Panc1 (cell line): Measurements from ENCODE around the gene LRSAM1. TPM values are rescaled to one million over a fixed set of nuclear protein-coding genes. Genes with fewer than 3 reads are reported as not detected.
A peak's percentile ranks its signal among the peaks of the same experiment; 100 is the strongest.

ENCODE experiments used
- ATAC-seq: fragments of 200-7000 bp; cut with Tn5 transposase; 2 replicates; pipeline ENCODE4 v1.9.1; 2020; ENCODE audit warnings: mild to moderate bottlenecking, moderate library complexity
- BruUV-seq: library from RNA; stranded (reverse); fragments of 400-500 nt; replicated peaks from 2 replicates; lab custom pipeline; 2021; lab: Mats Ljungman, UMichigan
- CTCF ChIA-PET: fragments of 300-600 bp; sonication (Branson Sonifier 250); formaldehyde crosslinking; loops from one replicate; lab custom pipeline; 2022; ENCODE audit warnings: antibody characterized with exemption; lab: Charles Lee
- POLR2A ChIA-PET: fragments of 300-600 bp; sonication (Branson Sonifier 250); formaldehyde crosslinking; loops from one replicate; lab custom pipeline; 2022; ENCODE audit warnings: antibody characterized with exemption; lab: Charles Lee
- DNase-seq: peaks from one replicate; pipeline ENCODE4 v3.0.0-alpha.2; 2010; ENCODE audit warnings: low read depth, low spot score
- H3K27ac ChIP-seq: 2 replicates; pipeline ENCODE4 v1.5.1; 2011; ENCODE audit warnings: mild to moderate bottlenecking, low read length, inconsistent platforms
- H3K27me3 ChIP-seq: fragments of 200-500 bp; sonication (Bioruptor generic); 2 replicates; pipeline ENCODE4 v1.6.0; 2014; ENCODE audit warnings: low read length, inconsistent platforms; ENCODE audit not compliant: control insufficient read depth, insufficient read depth
- H3K36me3 ChIP-seq: fragments of 200-500 bp; sonication (Bioruptor generic); 2 replicates; pipeline ENCODE4 v1.5.1; 2014; ENCODE audit warnings: inconsistent platforms, mild to moderate bottlenecking, low read length, moderate library complexity; ENCODE audit not compliant: control insufficient read depth, insufficient read depth
- H3K4me1 ChIP-seq: 2 replicates; pipeline ENCODE4 v1.5.1; 2011; ENCODE audit warnings: inconsistent platforms, mild to moderate bottlenecking, low read length, moderate library complexity; ENCODE audit not compliant: control insufficient read depth, insufficient read depth
- H3K4me3 ChIP-seq, 2 experiments: 2 replicates each; pipeline ENCODE4 v1.5.1; 2011 to 2012; ENCODE audit warnings: low read depth in 2 of 2, low read length in 2 of 2, mild to moderate bottlenecking in 2 of 2, inconsistent platforms in 1 of 2, moderate library complexity in 1 of 2
- H3K9me3 ChIP-seq: fragments of 200-500 bp; sonication (Bioruptor generic); 2 replicates; pipeline ENCODE4 v1.5.1; 2014; ENCODE audit warnings: low read depth, mild to moderate bottlenecking, inconsistent platforms, low read length, moderate library complexity; ENCODE audit not compliant: control insufficient read depth, insufficient read depth
- POLR2AphosphoS5 ChIP-seq: IDR thresholded peaks from 2 replicates; pipeline ENCODE4 v1.6.1; 2012; ENCODE audit warnings: mild to moderate bottlenecking, low read depth, low read length, moderate library complexity
- SIN3A ChIP-seq: IDR thresholded peaks from 2 replicates; pipeline ENCODE4 v1.6.1; 2012; ENCODE audit warnings: low read depth, mild to moderate bottlenecking, low read length, moderate library complexity, borderline replicate concordance; ENCODE audit not compliant: insufficient read depth
- TCF7L2 ChIP-seq: IDR thresholded peaks from 2 replicates; pipeline ENCODE4 v1.6.1; 2011; ENCODE audit warnings: mild to moderate bottlenecking, low read depth, low read length, inconsistent platforms
- in situ Hi-C: cut with HindIII; loops from 2 replicates; pipeline ENCODE4 v1.10.0; 2016; ENCODE audit warnings: low sequenced_read_pairs, low pct_unique_long_range_greater_than_20kb
- intact Hi-C: fragments of 100-400 bp; cut with micrococcal nuclease; formaldehyde crosslinking; loops from one replicate; pipeline ENCODE4 v1.10.0; 2022; ENCODE audit not compliant: unreplicated experiment
- total RNA-seq: library from RNA; stranded (reverse); gene quantifications from one replicate; pipeline ENCODE4 v1.2.1, GENCODE V29; 2021; ENCODE audit not compliant: unreplicated experiment
- TF ChIP-seq, protein P1 (sequence below): fragments of 450-650 bp; IDR thresholded peaks from 2 replicates; pipeline ENCODE4 v1.5.1; 2017; ENCODE audit warnings: mild to moderate bottlenecking
- TF ChIP-seq, protein P2 (sequence below), 2 experiments: IDR thresholded peaks; 2 replicates each; pipeline ENCODE4 v1.6.1; 2011 to 2012; ENCODE audit warnings: low read depth in 2 of 2, control low read depth in 1 of 2, low read length in 1 of 2, mild to moderate bottlenecking in 1 of 2, moderate library complexity in 1 of 2; ENCODE audit not compliant: insufficient read depth in 1 of 2

The LRSAM1 gene
- total RNA-seq, 1 experiment from 2014 or later: 15.4 TPM

DNA sequence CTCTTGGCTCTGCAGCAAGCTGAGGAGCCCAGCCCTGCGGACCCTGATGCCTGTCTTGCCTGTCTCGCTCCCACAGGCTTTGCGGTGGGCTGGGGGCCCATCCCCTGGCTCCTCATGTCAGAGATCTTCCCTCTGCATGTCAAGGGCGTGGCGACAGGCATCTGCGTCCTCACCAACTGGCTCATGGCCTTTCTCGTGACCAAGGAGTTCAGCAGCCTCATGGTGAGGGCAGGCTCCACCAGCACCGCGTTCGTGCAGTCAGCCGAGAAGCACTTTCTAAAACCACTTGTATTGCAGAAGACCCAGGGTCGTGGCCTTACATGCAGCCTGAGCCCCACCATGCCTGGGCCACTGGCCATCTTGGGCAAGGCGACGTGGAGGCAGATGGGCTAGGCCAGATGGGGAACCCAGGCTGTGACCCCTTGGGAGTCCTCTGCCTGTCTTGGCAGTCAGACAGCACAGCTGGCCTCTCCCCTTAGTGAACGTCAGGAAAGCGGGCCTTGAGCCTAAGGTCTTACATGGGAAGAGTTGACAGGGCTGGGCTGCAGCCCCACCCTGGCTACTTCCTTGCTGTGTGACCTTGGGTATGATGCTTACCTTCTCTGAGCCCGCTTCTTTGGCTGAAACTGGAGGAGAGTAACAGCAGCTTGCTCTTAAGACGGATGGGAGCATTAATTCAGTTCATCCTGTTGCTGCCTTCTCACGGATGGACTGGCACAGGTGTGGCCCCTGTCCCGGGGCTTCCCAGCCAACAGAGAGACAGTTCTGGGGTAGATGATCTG lies 45.8 kb upstream of the LRSAM1 start:
- no TSS peak for BruUV-seq
- Histone ChIP-seq H3K9me3 (no peaks in the 10 kb centered on the region), H3K36me3 (no peaks in the 10 kb centered on the region), H3K27me3 (no peaks in the 10 kb centered on the region), H3K27ac (no peak overlapping the region; the same call in 1 of the 2 replicates), H3K4me3 (no peak overlapping the region), H3K4me1 (peaks cover 15% of the 10 kb centered on the region)
- in situ Hi-C loops: no loop called here
- TF ChIP-seq POLR2AphosphoS5: no peak
- TF ChIP-seq, protein P1, sequence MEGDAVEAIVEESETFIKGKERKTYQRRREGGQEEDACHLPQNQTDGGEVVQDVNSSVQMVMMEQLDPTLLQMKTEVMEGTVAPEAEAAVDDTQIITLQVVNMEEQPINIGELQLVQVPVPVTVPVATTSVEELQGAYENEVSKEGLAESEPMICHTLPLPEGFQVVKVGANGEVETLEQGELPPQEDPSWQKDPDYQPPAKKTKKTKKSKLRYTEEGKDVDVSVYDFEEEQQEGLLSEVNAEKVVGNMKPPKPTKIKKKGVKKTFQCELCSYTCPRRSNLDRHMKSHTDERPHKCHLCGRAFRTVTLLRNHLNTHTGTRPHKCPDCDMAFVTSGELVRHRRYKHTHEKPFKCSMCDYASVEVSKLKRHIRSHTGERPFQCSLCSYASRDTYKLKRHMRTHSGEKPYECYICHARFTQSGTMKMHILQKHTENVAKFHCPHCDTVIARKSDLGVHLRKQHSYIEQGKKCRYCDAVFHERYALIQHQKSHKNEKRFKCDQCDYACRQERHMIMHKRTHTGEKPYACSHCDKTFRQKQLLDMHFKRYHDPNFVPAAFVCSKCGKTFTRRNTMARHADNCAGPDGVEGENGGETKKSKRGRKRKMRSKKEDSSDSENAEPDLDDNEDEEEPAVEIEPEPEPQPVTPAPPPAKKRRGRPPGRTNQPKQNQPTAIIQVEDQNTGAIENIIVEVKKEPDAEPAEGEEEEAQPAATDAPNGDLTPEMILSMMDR: no peak
- TF ChIP-seq, protein P2, sequence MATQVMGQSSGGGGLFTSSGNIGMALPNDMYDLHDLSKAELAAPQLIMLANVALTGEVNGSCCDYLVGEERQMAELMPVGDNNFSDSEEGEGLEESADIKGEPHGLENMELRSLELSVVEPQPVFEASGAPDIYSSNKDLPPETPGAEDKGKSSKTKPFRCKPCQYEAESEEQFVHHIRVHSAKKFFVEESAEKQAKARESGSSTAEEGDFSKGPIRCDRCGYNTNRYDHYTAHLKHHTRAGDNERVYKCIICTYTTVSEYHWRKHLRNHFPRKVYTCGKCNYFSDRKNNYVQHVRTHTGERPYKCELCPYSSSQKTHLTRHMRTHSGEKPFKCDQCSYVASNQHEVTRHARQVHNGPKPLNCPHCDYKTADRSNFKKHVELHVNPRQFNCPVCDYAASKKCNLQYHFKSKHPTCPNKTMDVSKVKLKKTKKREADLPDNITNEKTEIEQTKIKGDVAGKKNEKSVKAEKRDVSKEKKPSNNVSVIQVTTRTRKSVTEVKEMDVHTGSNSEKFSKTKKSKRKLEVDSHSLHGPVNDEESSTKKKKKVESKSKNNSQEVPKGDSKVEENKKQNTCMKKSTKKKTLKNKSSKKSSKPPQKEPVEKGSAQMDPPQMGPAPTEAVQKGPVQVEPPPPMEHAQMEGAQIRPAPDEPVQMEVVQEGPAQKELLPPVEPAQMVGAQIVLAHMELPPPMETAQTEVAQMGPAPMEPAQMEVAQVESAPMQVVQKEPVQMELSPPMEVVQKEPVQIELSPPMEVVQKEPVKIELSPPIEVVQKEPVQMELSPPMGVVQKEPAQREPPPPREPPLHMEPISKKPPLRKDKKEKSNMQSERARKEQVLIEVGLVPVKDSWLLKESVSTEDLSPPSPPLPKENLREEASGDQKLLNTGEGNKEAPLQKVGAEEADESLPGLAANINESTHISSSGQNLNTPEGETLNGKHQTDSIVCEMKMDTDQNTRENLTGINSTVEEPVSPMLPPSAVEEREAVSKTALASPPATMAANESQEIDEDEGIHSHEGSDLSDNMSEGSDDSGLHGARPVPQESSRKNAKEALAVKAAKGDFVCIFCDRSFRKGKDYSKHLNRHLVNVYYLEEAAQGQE (IDR thresholded peaks at IDR 0.05; ENCODE audit: insufficient read depth in 1 of 2, low read depth in 2 of 2, low read length in 1 of 2): no peak
- TF ChIP-seq SIN3A: no peak
- no peak for TF ChIP-seq TCF7L2
- ATAC-seq (no peak), DNase-seq (no peak)
- POLR2A ChIA-PET: no interaction called here
- intact Hi-C loops: no loop called here
- CTCF ChIA-PET: no interaction called here

DNA sequence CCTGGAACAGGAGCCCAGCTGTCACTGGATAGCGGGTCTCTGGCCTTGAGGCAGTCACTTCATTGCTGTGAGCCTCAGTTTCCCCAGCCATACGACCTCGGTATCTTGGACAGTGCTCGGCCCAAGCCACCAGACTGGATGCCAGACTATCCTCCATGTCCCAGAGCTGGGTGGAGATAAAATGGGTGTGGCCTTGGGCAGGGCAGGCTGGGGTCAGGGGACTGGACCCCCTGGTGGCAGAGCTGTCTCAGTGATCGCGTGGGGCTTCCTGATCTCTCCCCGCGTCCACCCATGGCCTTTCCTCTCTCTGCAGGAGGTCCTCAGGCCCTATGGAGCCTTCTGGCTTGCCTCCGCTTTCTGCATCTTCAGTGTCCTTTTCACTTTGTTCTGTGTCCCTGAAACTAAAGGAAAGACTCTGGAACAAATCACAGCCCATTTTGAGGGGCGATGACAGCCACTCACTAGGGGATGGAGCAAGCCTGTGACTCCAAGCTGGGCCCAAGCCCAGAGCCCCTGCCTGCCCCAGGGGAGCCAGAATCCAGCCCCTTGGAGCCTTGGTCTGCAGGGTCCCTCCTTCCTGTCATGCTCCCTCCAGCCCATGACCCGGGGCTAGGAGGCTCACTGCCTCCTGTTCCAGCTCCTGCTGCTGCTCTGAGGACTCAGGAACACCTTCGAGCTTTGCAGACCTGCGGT lies 44.4 kb upstream of the LRSAM1 start:
- no peak for TF ChIP-seq TCF7L2
- TF ChIP-seq, protein P2 (IDR thresholded peaks at IDR 0.05; ENCODE audit: insufficient read depth in 1 of 2, low read depth in 2 of 2, low read length in 1 of 2): no peak
- ATAC-seq (peak; percentile 32), DNase-seq (no peak)
- ChIA-PET POLR2A (interaction anchor here (0.7 kb wide), 1 partner anchor 10 kb away, joined by 12 read pairs; the partner anchor contains the start of gene SLC2A8), CTCF (no interaction called here)
- peaks cover 15% of the 10 kb centered on the region for H3K4me1 ChIP-seq
- no peak overlapping the region for H3K4me3 ChIP-seq
- intact Hi-C loops: no loop called here
- BruUV-seq: TSS peak; percentile 17
- 0 out of 2 replicates have a peak overlapping the region, but pooled peaks have one; percentile 34 for H3K27ac ChIP-seq
- H3K9me3 ChIP-seq: no peaks in the 10 kb centered on the region
- in situ Hi-C loops: no loop called here
- no peaks in the 10 kb centered on the region for H3K27me3 ChIP-seq
- no peaks in the 10 kb centered on the region for H3K36me3 ChIP-seq
